NCI-H226 (cell line): ENCODE data around the gene SIN3B.
"Not testable (repeated sequence)": the region's sequence is repeated elsewhere in the genome, so short reads cannot be mapped to it uniquely, and the experiment has no call there.

ENCODE experiments used
- DNase-seq: peaks from one replicate; pipeline ENCODE4 v3.0.0-alpha.2; 2015

SIN3B gene

GRCh38 chr19:16871871-16872270 lies 42.7 kb downstream of the SIN3B start:
- no peak for DNase-seq

GRCh38 chr19:16872728-16873127 lies 43.5 kb downstream of the SIN3B start:
- no peak for DNase-seq

- no peak for DNase-seq
Measured at GRCh38 chr19:16873594-16873993, 44.4 kb downstream of the SIN3B start.

GRCh38 chr19:16874250-16874977 lies 45.2 kb downstream of the SIN3B start:
- no peak for DNase-seq

GRCh38 chr19:16874978-16875299 lies 45.7 kb downstream of the SIN3B start:
- DNase-seq, result not testable (repeated sequence)

GRCh38 chr19:16875584-16876555 lies 46.7 kb downstream of the SIN3B start:
- DNase-seq, result no peak

- peak; percentile 12 for DNase-seq
Measured at GRCh38 chr19:16876904-16877361, 47.7 kb downstream of the SIN3B start.

GRCh38 chr19:16877581-16877980 lies 48.4 kb downstream of the SIN3B start:
- DNase-seq, result no peak

GRCh38 chr19:16878181-16878965 lies 49.2 kb downstream of the SIN3B start:
- DNase-seq, result no peak

GRCh38 chr19:16880884-16881554 lies 51.8 kb downstream of the SIN3B start:
- DNase-seq, result no peak

GRCh38 chr19:16882146-16882545 lies 52.9 kb downstream of the SIN3B start:
- no peak for DNase-seq

GRCh38 chr19:16883522-16883921 lies 54.3 kb downstream of the SIN3B start:
- DNase-seq, result no peak

GRCh38 chr19:16885166-16885565 lies 56.0 kb downstream of the SIN3B start:
- DNase-seq, result no peak

GRCh38 chr19:16886305-16886880 lies 57.2 kb downstream of the SIN3B start:
- no peak for DNase-seq

- DNase-seq, result no peak
Measured at GRCh38 chr19:16887353-16888265, 58.4 kb downstream of the SIN3B start.

- no peak for DNase-seq
Measured at GRCh38 chr19:16888629-16889365, 59.6 kb downstream of the SIN3B start, which contains the start of gene F2RL3. Gene F2RL3 (plus strand): TSS chr19:16888999. CDS start chr19:16889190, 191 bp downstream.

GRCh38 chr19:16889366-16889882 lies 60.2 kb downstream of the SIN3B start:
- peak; percentile 49 for DNase-seq

- no peak for DNase-seq
Measured at GRCh38 chr19:16889883-16890460, 60.8 kb downstream of the SIN3B start.

- no peak for DNase-seq
Measured at GRCh38 chr19:16890461-16891184, 61.4 kb downstream of the SIN3B start.
